GM19328 (cell line): Measurements from ENCODE around the gene CCL3.
"Not testable (repeated sequence)": the region's sequence is repeated elsewhere in the genome, so short reads cannot be mapped to it uniquely, and the experiment has no call there.

ENCODE experiments used
- ATAC-seq: cut with Tn5 transposase; IDR thresholded peaks from one replicate; pipeline ENCODE4 v1.9.1; 2021; ENCODE audit warnings: mild to moderate bottlenecking, moderate library complexity; ENCODE audit not compliant: unreplicated experiment

Gene CCL3

GRCh38 chr17:36088670-36089338, 1.1 kb downstream of the CCL3 start:
- no peak for ATAC-seq

DNA sequence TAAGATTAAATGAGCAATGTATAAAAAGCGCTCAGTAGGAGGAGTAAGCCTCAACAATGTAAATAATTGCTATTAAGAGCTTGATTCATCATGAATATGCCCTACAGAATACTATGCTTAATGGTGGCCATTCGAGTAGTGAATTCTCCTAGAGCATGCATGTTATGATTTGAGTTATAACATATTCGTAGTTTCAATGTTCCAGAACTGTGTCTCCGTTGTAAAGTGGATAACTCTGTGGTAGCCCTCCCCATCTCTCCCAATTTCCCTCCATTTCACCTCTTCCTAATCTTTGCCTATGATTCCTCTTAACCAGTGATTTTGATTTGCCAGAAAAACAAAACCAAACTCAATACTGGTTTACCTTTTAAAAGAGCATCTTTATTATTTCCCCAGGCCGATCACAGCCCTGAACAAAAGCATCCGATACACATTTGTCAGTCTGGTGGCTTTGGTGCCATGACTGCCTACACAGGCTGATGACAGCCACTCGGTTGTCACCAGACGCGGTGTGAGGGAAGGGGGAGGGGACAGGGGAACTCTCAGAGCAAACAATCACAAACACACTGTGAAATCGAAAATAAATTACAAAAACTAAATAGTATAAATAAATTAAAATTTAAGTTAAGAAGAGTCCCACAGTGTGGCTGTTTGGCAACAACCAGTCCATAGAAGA, 1.9 kb downstream of the CCL3 start:
- not testable (repeated sequence) for ATAC-seq

DNA sequence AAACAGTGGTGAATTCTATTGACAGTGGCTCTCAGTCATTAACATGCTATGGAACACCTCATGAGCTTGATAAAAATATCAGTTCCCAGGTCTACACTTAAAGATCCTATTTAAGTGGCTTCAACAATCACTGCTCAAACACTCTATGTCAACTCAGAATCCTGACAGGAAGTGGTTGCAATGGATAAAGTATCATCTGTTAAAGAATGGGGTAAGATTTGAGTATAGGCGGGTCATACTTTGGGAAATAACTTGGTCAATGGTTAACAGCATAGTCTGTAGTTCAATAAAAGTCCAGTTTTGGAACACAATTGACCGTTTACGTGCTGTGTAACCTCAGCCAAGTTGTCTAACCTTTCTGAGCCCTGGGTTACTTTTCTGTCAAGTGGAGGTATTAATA, 2.5 kb downstream of the CCL3 start:
- not testable (repeated sequence) for ATAC-seq

DNA sequence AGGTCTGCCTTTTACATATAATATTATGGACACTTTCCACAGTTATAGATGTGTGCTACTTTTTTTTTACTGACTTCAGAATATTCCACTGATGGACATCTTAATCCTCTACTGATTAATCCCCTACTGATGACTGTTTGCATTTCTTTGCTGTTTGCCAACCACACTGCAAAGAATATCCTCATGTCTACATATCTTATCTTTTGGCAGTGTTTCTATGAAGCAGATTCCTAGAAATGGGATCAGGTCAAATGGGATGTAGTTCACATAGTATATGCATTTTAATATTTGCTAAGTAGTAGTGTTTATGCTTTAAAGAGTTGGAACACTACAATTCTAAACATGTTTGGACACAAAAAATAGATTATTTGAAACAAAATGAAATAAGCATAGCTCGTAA, 3.2 kb downstream of the CCL3 start:
- ATAC-seq: no peak

- ATAC-seq: no peak
These were observed 4.2 kb downstream of the CCL3 start for GRCh38 chr17:36085765-36086164.

GRCh38 chr17:36083691-36084090, 6.3 kb downstream of the CCL3 start:
- not testable (repeated sequence) for ATAC-seq

DNA sequence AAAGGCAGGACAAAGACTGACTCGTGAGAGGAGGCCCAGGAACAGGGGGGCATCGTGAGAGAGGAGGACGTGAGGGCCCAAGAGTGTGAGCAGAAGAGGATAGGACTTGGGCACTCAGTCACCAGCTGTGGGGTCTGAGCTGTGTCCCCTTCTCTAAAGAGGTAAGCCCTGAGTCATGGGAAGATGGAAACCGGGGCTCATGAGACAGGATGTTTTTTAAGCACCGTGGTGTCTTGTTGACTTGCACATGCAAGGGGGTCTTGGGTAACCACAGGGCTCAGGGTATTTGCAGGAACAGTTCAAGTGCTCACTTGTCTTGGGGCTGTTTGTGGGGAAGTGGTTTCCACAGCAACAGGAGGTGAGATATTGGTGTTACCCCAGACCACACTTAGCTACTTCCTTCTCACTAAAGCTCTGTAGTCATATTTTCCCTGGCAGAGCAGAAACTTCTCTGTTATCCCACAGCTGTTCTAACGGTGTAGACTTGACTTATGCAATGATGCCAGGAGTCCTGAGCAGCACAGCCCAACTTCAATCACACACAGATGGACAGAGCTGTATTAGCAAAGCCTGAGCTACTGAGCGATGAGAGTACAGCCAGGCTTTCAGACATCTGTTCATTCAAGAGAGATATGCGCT, 7.3 kb downstream of the CCL3 start:
- ATAC-seq: peak; percentile 54

- ATAC-seq: not testable (repeated sequence)
These were observed 8.1 kb downstream of the CCL3 start for GRCh38 chr17:36081681-36082471.

DNA sequence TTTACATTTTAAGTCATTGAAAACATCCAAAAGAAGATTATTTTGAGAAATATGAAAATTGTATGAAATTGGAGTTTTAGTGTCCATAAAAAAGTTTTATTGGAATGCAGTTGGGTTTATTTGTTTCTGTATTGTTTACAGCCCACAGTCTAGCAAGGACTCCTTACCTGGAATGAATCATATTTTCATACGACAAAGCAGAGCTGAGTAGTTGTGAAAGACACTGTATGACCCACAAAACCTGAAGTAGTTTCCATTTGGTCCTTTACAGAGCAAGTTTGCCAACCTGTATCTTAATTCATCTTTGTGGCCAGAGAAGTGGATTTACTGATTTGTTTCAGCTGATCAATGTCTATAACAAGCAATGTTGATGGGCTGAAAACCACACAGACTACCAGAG, 15.6 kb downstream of the CCL3 start:
- no peak for ATAC-seq

GRCh38 chr17:36072431-36073121, 17.4 kb downstream of the CCL3 start:
- no peak for ATAC-seq

- ATAC-seq: no peak
These were observed 18.2 kb downstream of the CCL3 start for GRCh38 chr17:36071751-36072150.

DNA sequence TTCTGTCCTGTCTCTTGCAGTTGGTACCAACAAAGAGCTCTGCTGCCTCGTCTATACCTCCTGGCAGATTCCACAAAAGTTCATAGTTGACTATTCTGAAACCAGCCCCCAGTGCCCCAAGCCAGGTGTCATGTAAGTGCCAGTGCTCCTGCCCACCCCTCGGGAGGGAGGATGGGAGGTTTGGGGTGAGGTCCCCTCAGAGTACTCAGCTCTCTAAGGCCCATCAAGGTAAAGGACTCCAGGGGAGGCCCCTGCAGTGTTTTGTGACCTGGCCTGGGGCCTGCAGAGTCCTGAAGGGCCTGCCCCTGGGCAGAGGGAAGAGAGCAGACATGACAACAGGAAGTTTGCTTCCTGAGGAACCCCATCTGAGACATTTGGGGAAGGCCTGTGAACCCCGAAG, 19.5 kb downstream of the CCL3 start:
- ATAC-seq: no peak

DNA sequence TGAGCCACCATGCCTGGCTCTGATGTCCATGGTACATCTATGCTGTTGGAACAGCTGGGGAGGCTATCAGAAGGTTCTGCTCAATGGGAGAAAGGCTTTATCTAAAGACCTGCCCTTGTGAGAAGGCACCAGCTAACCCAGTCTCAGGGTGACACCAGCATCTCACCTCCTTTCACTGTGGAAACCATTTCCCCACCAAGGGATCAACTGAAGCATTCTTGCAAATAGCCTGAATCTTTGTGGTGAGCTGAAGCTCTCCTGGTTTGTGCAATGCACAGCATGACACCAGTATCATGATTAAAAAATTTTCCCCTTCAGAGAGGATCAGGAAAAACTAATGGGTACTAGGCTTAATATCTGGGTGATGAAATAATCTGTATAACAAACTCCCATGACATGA, 20.8 kb downstream of the CCL3 start:
- ATAC-seq: no peak

DNA sequence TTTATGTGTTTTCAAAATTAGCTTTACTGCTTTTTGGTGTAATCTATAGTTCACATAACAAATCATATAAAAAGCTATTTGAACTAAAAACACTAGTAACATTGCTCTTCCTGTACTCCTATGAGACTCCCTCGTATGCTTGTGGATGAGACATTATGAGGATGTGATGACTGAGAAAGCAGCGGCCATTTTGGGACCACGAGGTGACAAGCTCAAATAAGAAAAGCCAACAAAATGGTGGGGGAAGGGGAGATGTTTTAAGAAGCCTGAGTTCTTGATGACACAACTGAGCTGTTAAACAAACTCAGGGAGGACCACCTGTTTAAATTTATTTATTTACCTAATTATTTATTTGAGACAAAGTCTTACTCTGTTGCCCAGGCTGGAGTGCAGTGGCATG, 21.4 kb downstream of the CCL3 start:
- ATAC-seq: no peak

GRCh38 chr17:36066365-36066985, 23.5 kb downstream of the CCL3 start:
- no peak for ATAC-seq

DNA sequence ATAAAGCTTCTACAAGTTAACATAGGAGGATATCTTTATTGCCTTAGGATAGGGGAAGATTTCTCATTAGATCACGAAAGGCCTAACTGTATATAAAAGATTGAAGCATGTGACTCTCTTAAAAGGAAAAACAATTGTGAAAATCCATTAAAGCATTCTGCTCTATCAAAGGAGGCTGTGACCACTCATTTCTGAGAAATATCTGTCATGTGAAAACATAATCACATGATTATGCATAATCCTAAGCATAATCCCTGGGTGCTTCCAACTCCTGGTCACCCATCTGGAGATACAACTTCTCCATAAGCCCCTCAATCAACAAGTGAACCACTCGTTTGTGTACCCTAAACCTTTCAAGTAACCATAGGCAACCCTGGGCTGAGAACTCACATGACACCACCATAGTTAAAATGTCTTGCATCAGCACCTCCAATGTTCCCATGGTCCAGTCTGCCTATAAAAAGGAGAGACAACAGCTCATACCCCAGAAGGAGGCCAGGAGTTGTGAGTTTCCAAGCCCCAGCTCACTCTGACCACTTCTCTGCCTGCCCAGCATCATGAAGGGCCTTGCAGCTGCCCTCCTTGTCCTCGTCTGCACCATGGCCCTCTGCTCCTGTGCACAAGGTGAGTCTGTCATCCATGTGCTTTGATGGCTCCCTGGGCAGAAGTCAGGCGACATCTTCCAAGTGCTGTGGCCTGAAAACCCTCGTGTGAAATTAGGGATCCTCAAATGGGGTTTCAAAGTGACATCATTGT, 26.0 kb downstream of the CCL3 start, which contains the start of gene CCL18:
CCL18 (plus strand) TSS at position 487 of the 756 bp plus-strand sequence; CDS start at position 558, 71 bp downstream.
- no peak for ATAC-seq

DNA sequence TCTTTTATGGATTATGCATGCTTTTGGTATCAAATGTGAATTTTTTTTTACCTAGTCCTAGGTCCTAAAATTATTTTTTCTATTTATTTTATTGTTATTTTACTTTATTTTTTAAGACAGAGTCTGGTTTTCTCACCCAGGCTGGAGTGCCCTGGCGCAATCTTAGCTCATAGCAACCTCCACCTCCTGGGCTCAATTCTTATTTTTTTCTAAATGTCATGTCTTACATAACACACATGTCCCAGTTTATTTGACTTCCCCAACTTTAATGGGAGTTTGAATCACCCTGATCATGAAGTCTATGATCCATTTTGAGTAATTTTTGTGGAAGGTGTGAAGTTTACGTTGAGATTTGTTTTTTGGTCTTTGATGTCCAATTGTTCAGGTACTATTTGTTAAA, 29.1 kb downstream of the CCL3 start:
- ATAC-seq: no peak

- ATAC-seq: no peak
These were observed 30.5 kb downstream of the CCL3 start for GRCh38 chr17:36059406-36059805.

DNA sequence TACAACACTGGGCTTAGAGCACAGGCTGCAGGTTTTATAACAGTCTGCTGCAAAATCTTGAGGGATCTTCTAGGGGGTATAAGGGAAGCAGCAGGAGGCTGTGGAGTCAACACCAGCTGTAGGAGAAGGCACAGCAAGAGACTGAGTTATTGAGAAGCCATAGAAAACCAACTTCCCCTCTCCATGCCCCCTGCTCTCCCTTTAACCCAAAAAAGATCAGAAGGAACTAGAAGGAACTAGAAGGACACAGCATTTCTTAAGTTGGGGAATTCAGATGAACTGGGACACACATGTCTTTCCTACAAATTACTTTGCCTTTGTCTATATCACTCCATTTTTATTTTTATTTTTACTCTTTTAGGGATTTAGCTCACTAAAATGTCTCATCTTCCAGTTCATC, 32.0 kb downstream of the CCL3 start:
- no peak for ATAC-seq
